CD4-positive, alpha-beta T cell treated with Interleukin-4 for 1 hour (primary cell): ENCODE measurements around the gene SAMM50.
A peak's percentile ranks its signal among the peaks of the same experiment; 100 is the strongest.

ENCODE experiments used
- DNase-seq, 2 donors: peaks; one replicate each; pipeline ENCODE4 v3.0.0-alpha.2; 2020 to 2022

Gene SAMM50

GRCh38 chr22:43955040-43955882 lies at the start of gene SAMM50:
Gene SAMM50, plus strand, starts transcription at chr22:43955442. Its CDS starts 136 bp downstream, at chr22:43955578.
- DNase-seq: peak; percentile 90 to 93

DNA sequence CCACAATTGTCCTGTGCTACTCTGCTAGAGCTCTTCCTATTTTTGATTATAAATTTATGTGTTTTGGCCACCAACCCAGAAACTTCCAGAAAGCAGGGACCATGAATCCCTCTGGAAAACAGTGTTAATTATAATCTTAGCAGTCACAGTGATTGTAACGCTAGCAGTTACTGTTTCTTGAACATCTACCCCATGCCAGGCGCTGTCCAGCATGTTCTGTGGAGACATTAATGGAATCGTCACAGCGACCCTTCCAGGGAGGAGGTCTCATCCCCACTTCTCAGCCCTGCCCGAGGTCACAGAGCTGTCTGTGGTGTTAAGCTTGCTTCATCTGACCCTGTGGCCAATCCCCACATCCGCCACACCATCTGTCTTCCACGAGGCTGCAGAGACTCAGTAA lies 49.6 kb upstream of the SAMM50 start:
- no peak for DNase-seq

DNA sequence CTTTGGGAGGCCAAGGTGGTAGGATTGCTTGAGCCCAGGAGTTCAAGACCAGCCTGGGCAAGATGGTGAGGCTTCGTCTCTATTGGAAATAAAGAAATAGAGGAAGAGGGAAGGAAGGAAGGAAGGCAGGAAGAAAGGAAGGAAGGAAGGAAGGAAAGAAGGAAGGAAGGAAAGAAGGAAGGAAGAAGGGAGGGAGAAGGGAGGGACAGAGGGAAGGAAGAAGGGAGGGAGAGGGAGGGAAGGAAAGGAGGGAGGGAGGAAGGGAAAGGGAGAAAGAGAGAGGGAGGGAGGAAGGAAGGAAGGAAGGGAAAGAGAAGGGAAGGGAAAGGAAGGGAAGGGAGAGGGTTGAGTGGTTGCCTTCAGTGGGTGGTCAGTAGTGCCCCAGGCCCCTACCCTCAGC lies 45.5 kb upstream of the SAMM50 start:
- DNase-seq: no peak

DNA sequence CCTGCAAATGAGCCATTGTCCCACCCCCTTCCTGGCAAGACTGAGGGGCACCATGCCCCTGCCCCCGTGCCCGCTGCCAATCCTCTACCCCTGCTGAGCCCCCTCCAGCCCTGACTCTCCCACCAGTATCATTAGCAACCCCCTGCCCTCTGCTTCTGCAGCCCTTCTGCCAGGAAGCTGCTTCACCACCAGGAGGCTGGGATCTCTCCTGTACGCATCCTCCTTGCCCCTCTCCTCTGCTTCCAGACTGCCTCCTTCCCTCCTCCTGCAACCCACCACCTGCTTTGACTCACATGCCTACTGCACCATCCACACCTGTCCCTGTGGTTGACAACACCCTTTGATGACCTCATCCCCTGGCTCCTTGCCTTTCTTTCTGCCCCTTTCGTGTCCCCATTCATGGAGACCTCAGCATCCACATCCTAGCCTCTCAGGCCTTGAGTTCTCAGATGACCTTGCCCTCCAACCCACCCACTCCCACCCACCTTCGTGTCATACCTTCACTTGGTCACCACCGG lies 45.0 kb upstream of the SAMM50 start:
- DNase-seq: no peak

DNA sequence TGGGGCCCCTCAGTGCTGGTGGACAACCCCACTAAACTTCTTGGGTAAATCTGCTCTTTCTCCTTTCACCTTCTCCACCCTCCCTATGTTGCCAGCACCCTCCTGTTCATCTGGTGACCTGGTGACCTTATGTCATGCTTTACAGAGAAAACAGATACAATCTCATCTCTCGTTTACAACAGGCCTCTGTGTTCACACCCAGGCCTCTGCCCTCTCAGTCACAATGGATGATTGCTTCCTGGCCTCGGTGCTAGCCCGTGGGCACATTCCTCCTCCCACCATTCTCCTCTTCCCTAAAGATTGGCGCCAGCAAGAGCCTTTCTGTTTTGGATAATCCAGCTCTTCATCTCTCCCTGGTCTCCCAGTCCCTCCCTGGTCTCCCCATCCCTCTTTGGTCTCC lies 43.9 kb upstream of the SAMM50 start:
- DNase-seq: no peak

GRCh38 chr22:43917521-43917920 lies 37.7 kb upstream of the SAMM50 start:
- no peak for DNase-seq

- DNase-seq: no peak
Measured at GRCh38 chr22:43919106-43919973, 35.9 kb upstream of the SAMM50 start.

DNA sequence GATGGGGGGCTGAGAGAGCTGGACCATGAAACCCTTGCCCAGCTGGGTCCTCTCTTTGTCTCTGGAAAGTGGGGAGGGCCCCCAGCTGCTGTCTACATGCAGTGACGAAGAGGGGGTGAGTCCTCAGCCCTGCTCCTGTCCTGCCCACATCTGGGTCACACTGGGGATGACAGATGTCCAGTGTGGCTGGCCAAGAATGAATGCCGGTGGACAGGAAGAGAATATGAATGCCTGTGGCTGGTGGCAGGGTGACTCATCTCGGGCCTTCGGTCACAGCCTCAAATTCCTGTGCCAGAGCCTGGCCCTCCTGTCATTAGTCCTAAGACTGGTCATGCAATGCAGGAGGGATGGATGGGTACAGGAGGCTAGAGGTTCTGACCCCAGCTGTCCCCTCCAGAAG lies 33.9 kb upstream of the SAMM50 start:
- no peak for DNase-seq

DNA sequence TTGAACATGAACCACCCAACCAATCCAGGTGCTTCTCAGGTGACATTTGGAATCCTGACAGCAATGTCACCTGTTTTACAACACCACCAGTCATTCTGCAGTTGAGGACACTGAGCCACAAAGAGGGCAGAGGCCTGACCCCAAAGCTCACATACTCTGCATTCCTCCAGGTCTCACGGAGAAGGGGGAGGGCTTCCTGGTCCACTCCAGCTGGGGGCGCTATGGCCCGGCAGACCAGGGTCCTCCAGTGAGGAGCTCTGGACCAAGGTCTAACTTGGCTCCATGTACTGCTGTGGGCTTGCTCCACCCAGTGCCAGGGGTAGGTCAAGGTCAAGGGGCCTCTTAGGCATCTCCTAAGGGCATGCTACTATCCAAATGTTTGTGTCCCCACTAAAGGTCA lies 33.1 kb upstream of the SAMM50 start:
- DNase-seq: no peak

DNA sequence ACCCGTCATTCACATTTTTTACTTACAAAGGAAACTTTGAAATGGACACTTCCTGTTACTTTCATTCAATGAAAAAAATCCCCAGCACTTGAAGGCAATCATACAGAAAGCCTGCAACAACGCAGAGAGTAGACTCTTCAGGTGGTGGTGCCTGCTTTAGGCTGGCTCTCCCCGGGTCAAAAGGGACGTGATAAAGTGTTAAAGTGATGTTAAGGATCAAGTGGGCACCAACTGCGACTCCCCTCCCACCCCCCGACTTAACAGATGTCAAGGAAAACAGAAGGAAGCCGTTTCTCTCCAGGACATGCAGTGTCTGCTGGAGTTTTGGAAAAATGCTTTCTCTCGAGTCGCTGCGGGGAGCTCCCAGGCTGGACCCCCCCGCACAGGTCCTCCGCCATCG lies 32.1 kb upstream of the SAMM50 start:
- DNase-seq: peak in 1 of 2 donors; percentile 25

GRCh38 chr22:43923631-43924464 lies 31.4 kb upstream of the SAMM50 start, which contains the start of gene PNPLA3:
Gene PNPLA3, plus strand, starts transcription at chr22:43923805. Its CDS starts 107 bp downstream, at chr22:43923912.
- DNase-seq: peak; percentile 70 to 76

GRCh38 chr22:43924877-43925276 lies 30.4 kb upstream of the SAMM50 start:
- DNase-seq: no peak

DNA sequence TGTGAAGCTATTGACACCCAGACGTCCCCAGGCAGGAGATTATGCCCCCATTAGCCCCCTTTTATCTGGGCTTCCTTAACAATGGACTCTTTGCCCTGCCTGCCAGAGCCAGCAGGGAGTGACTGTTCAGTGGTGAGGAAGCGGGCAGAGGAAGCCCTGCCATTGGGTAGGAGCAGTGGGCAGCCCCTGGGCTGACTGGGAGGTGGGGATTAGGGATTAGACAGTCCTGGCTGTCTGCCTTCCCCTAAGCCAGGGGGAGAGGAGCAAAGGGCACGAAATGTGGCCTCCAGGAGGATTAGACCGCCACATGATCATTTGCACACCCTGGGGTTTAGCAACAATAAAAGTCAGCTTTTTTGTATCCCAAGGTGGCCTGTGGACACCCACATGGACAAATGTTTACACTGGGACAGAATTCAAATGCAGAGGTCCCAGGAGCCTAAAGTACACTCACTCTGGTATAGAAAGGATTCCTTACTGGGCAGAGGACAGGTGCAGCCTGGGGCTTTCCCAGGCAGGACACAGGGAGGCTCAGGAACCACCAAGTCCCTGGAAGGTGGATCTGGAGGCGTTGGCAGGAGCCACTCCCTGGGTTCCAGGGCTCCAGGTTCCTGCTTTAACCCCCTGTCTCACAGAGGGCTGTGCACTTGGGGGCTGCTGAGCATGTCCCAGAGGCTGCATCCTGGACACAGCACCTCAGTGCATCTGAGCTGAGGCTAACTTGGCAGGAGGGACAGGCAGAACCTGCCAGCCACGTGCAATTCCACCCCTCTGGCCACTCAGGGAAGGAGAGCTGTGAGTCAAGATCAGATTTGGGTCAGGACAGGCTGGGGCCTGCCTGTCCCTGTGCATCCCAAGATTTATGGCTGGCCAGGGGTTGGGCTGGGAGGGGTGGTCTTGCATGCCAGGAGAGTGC lies 29.6 kb upstream of the SAMM50 start:
- DNase-seq: no peak

DNA sequence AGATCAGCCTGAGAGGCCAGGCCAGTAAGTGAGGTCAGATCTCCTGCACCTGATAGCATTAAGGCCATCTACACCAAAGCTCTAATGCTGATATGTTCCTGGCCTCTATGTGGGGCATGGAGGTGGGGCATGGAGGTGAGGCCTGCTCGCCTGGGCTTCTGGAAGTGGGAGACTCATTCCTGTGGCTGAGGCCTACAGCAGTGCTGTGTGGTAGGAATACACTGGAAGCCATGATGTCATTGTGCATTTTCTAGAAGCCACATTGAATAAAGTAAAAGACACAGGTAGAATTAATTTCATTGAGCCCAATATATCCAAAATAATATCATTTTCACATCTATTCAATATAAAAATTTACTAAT lies 28.9 kb upstream of the SAMM50 start:
- DNase-seq: no peak

GRCh38 chr22:43928468-43928867 lies 26.8 kb upstream of the SAMM50 start:
- peak in 1 of 2 donors; percentile 27 for DNase-seq

GRCh38 chr22:43928908-43929307 lies 26.3 kb upstream of the SAMM50 start:
- DNase-seq: no peak

- DNase-seq: no peak
Measured at GRCh38 chr22:43931771-43932170, 23.5 kb upstream of the SAMM50 start.

DNA sequence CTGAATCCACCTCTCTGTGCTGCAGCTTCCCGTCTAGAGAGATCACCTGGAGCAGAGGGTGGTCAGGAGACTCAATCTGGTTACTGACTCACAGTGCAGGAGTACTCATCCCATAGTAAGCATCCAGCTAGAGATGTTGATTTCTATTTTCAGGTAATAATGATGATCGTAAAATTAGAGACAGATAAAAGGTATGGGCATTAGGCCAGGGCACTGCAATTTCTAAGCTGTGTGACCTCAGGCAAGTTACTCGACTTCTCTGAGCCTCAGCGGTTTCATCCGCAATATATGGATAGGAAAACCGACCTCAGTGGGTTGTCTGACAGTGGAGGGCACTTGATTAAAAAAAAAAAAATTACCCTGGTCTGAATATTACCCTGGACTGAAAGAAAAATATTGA lies 13.8 kb upstream of the SAMM50 start:
- no peak for DNase-seq

DNA sequence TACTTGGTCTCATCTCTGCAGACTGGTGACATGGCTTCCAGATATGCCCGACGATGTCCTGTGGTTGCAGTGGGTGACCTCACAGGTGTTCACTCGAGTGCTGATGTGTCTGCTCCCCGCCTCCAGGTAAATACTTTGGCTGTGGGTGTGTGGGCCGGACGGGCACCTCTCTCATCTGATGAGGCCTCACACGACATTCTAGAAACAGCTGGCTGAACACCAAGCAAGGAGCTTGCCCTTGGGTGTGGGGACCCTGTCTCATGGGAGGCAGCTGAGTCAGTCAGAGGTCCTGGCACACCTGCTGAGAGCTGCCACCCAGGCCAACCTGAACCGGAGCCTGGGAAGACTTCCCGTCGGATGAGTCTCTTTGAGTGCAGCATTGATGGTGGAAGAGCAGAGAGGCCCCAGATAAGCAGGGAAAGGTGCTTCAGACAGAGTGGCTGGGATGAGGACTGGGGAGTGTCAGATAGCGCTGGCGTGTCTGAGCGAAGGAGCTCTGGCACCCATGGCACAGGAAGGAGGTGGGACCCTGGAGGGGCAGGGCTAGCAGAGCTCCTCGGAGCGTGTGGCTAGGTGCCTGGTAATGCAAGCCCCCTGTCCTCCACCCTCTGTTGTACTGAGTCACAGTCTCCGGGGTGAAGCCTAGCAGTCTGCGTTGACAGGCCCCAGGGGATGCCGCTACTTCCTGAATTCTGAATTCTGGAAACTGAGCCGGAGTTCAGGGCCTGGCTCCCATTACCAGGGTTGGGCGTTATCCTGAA lies 10.4 kb upstream of the SAMM50 start:
- DNase-seq: no peak

- DNase-seq: peak; percentile 62 to 67
Measured at GRCh38 chr22:43945632-43946383, 9.4 kb upstream of the SAMM50 start.
